Activated CD4-positive, CD25-positive, alpha-beta regulatory T cell treated with anti-CD3 and anti-CD28 coated beads, Interleukin-2, amount 50 U/mL, for 16 hours (primary cell): ENCODE measurements around the gene ADORA1.

Experiments used
- DNase-seq: peaks from one replicate; pipeline ENCODE4 v3.0.0-alpha.2; 2020; ENCODE audit warnings: low read depth, low spot score

ADORA1 gene

GRCh38 chr1:203121186-203122015 is 6.1 kb upstream of the ADORA1 start:
- DNase-seq = no peak

- DNase-seq = no peak
These were observed 5.4 kb upstream of the ADORA1 start for GRCh38 chr1:203122159-203122558.

- DNase-seq = no peak
These were observed 3.5 kb upstream of the ADORA1 start for GRCh38 chr1:203124011-203124410.

GRCh38 chr1:203124546-203125317 is 2.8 kb upstream of the ADORA1 start:
- DNase-seq = no peak

- DNase-seq = no peak
These were observed 1.2 kb upstream of the ADORA1 start for GRCh38 chr1:203126151-203126865.

- DNase-seq = no peak
These were observed 460 bp upstream of the ADORA1 start for GRCh38 chr1:203126866-203127665.

GRCh38 chr1:203128431-203128715 is 847 bp downstream of the ADORA1 start:
- DNase-seq = no peak

- no peak for DNase-seq
These were observed 1.4 kb downstream of the ADORA1 start for GRCh38 chr1:203128716-203129500.

GRCh38 chr1:203129501-203130231 is 2.1 kb downstream of the ADORA1 start:
- no peak for DNase-seq

- DNase-seq = no peak
These were observed 2.9 kb downstream of the ADORA1 start for GRCh38 chr1:203130358-203130985.

- no peak for DNase-seq
These were observed 4.1 kb downstream of the ADORA1 start for GRCh38 chr1:203131548-203132200.

- no peak for DNase-seq
These were observed 6.6 kb downstream of the ADORA1 start for GRCh38 chr1:203133970-203134725.

- DNase-seq = no peak
These were observed 8.2 kb downstream of the ADORA1 start for GRCh38 chr1:203135636-203136305.

GRCh38 chr1:203136409-203137042 is 9.0 kb downstream of the ADORA1 start:
- no peak for DNase-seq

GRCh38 chr1:203137324-203137723 is 9.8 kb downstream of the ADORA1 start:
- DNase-seq = no peak

- DNase-seq = no peak
These were observed 10.5 kb downstream of the ADORA1 start for GRCh38 chr1:203138066-203138465.

- no peak for DNase-seq
These were observed 12.5 kb downstream of the ADORA1 start for GRCh38 chr1:203139976-203140475.
